ENCODE results near the gene PFDN6.

Gene PFDN6

GRCh38 chr6:33319939-33320314, 30.5 kb downstream of the PFDN6 start:
- no peak overlapping the region for H3K4me3 ChIP-seq (ENCODE audit: severe bottlenecking)
- ATAC-seq (ENCODE audit: low read depth) = no peak
- no peaks in the 10 kb centered on the region for H3K27me3 ChIP-seq (ENCODE audit: insufficient read depth, poor library complexity, severe bottlenecking)
- DNase-seq (ENCODE audit: low spot score) = no peak
- TF ChIP-seq, protein P1, sequence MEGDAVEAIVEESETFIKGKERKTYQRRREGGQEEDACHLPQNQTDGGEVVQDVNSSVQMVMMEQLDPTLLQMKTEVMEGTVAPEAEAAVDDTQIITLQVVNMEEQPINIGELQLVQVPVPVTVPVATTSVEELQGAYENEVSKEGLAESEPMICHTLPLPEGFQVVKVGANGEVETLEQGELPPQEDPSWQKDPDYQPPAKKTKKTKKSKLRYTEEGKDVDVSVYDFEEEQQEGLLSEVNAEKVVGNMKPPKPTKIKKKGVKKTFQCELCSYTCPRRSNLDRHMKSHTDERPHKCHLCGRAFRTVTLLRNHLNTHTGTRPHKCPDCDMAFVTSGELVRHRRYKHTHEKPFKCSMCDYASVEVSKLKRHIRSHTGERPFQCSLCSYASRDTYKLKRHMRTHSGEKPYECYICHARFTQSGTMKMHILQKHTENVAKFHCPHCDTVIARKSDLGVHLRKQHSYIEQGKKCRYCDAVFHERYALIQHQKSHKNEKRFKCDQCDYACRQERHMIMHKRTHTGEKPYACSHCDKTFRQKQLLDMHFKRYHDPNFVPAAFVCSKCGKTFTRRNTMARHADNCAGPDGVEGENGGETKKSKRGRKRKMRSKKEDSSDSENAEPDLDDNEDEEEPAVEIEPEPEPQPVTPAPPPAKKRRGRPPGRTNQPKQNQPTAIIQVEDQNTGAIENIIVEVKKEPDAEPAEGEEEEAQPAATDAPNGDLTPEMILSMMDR (IDR thresholded peaks at IDR 0.05; ENCODE audit: poor library complexity, severe bottlenecking) = no peak
- no peaks in the 10 kb centered on the region for H3K9me3 ChIP-seq (ENCODE audit: severe bottlenecking)
- peaks cover 31% of the 10 kb centered on the region for H3K36me3 ChIP-seq (ENCODE audit: low read depth)
- H3K4me1 ChIP-seq (ENCODE audit: insufficient read depth, poor library complexity, severe bottlenecking) = peaks cover 29% of the 10 kb centered on the region
- peak overlapping the region; percentile 82 for H3K27ac ChIP-seq (ENCODE audit: poor library complexity, severe bottlenecking)

GRCh38 chr6:33320315-33321181, 31.1 kb downstream of the PFDN6 start:
- TF ChIP-seq, protein P1 (IDR thresholded peaks at IDR 0.05; ENCODE audit: poor library complexity, severe bottlenecking) = no peak
- H3K9me3 ChIP-seq (ENCODE audit: severe bottlenecking) = no peaks in the 10 kb centered on the region
- no peak; the same call in 2 of the 3 replicates for ATAC-seq (ENCODE audit: low read depth)
- no peaks in the 10 kb centered on the region for H3K27me3 ChIP-seq (ENCODE audit: insufficient read depth, poor library complexity, severe bottlenecking)
- peaks cover 31% of the 10 kb centered on the region for H3K36me3 ChIP-seq (ENCODE audit: low read depth)
- peak overlapping the region; percentile 82 for H3K27ac ChIP-seq (ENCODE audit: poor library complexity, severe bottlenecking)
- no peak overlapping the region for H3K4me3 ChIP-seq (ENCODE audit: severe bottlenecking)
- peak; percentile 77 for DNase-seq (ENCODE audit: low spot score)
- peaks cover 29% of the 10 kb centered on the region for H3K4me1 ChIP-seq (ENCODE audit: insufficient read depth, poor library complexity, severe bottlenecking)

DNA sequence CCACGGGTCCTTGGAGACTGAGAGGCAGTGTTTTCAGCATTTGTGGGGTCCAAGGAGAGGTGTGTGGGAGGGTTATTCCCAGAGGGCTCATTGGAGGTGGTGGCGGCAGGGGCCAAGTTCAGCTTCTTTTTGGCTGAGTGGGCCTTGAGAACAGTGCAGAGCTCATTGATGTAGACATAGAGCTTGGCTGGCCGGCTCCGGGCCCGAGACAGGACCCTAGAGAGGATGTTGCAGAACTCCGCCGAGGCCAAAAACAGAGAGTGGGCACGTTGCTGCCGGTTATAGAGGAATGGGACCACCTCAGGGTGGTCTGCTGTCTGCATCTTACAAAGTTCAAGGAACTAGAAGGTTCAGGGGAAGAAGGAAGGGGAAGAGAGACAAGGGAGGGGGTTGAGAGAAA, 31.8 kb downstream of the PFDN6 start:
- H3K9me3 ChIP-seq (ENCODE audit: severe bottlenecking) = no peaks in the 10 kb centered on the region
- no peak for DNase-seq (ENCODE audit: low spot score)
- no peaks in the 10 kb centered on the region for H3K27me3 ChIP-seq (ENCODE audit: insufficient read depth, poor library complexity, severe bottlenecking)
- peaks cover 29% of the 10 kb centered on the region for H3K4me1 ChIP-seq (ENCODE audit: insufficient read depth, poor library complexity, severe bottlenecking)
- peaks cover 31% of the 10 kb centered on the region for H3K36me3 ChIP-seq (ENCODE audit: low read depth)
- H3K4me3 ChIP-seq (ENCODE audit: severe bottlenecking) = no peak overlapping the region
- H3K27ac ChIP-seq (ENCODE audit: poor library complexity, severe bottlenecking) = peak overlapping the region; percentile 82
- TF ChIP-seq, protein P1 (IDR thresholded peaks at IDR 0.05; ENCODE audit: poor library complexity, severe bottlenecking) = no peak
- ATAC-seq (ENCODE audit: low read depth) = no peak

DNA sequence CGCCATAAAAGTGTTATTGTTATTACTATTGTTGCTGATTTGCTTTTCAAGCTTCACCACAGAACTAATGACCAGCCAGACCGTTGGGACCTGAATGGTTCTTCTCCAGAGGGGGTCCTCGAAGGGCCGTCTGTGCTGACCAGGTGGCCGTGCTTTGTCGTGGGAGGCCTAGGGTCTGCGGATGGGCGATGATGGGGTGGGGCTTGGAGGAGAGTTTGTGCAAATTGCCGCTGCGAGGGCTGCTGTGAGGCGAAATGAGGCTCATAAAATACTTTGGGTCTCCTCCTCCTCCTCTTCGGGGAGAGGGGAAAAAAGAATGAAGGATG, 34.2 kb downstream of the PFDN6 start:
- ATAC-seq (ENCODE audit: low read depth) (no peak), DNase-seq (ENCODE audit: low spot score) (no peak)
- peak overlapping the region; percentile 82 for H3K27ac ChIP-seq (ENCODE audit: poor library complexity, severe bottlenecking)

More for the DNA sequence above, 34.2 kb downstream of the PFDN6 start:
- TF ChIP-seq, protein P1 (IDR thresholded peaks at IDR 0.05; ENCODE audit: poor library complexity, severe bottlenecking) = no peak
- Histone ChIP-seq H3K36me3 (ENCODE audit: low read depth) (peaks cover 29% of the 10 kb centered on the region), H3K4me3 (ENCODE audit: severe bottlenecking) (peak overlapping the region; percentile 39), H3K9me3 (ENCODE audit: severe bottlenecking) (no peaks in the 10 kb centered on the region), H3K27me3 (ENCODE audit: insufficient read depth, poor library complexity, severe bottlenecking) (no peaks in the 10 kb centered on the region), H3K4me1 (ENCODE audit: insufficient read depth, poor library complexity, severe bottlenecking) (peaks cover 25% of the 10 kb centered on the region)
